SIG-M5 treated with dmso at 0.1 percent for 504 hours (cell line): ENCODE measurements around the gene CBLB.
"Not testable (repeated sequence)": the region's sequence is repeated elsewhere in the genome, so short reads cannot be mapped to it uniquely, and the experiment has no call there.

Source experiments
- DNase-seq: peaks from one replicate; lab custom pipeline; 2025; ENCODE audit not compliant: unreplicated experiment; lab: John Stamatoyannopoulos, UW

The CBLB gene

DNA sequence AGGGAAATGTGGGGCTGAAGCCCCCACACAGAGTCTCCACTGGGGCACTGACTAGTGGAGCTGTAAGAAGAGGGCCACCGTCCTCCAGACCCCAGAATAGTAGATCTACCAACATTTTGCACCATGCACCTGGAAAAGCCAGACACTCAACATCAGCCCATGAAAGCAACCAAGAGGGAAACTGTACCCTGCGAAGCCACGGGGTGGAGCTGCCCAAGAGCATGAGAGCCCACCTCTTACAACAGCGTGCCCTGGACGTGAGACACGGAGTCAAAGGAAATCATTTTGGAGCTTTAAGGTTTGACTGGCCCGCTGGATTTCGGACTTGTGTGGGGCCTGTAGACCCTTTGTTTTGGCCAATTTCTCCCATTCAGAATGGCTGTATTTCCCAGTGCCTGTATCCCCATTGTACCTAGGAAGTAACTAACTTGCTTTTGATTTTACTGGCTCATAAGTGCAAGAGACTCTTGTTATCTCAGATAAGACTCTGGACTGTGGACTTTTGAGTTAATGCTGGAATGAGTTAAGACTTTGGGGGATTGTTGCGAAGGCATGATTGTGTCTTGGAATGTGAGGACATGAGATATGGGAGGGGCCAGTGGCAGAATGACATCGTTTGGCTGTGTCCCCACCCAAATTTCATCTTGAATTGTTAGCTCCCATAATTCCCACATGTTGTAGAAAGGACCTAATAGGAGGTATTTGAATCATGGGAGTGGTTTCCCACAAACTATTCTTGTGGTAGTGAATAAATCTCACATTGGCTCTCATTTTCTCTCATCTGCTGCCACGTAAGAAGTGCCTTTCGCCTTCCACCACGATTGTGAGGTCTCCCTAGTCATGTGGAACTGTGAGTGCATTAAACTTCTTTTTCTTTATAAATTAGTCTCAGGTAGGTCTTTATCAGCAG lies 105.8 kb downstream of the CBLB start:
- no peak for DNase-seq

DNA sequence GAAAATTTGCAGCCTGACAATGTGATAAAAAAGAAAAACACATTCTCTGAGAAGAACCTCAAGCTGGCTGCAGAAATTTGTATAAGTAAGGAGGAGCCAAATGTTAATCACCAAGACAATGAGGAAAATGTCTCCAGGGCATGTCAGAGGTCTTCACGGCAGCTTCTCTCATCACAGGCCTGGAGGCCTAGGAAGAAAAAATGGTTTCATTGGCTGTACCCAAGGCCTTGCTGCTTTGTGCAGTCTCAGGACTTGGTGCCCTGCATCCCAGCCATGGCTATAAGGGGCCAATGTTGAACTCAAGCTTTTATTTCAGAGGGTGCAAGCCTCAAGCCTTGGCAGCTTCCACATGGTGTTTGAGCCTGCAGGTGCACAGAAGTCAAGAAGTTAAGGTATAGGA lies 106.6 kb downstream of the CBLB start:
- not testable (repeated sequence) for DNase-seq

GRCh38 chr3:105759442-105760078 lies 109.3 kb downstream of the CBLB start:
- no peak for DNase-seq

DNA sequence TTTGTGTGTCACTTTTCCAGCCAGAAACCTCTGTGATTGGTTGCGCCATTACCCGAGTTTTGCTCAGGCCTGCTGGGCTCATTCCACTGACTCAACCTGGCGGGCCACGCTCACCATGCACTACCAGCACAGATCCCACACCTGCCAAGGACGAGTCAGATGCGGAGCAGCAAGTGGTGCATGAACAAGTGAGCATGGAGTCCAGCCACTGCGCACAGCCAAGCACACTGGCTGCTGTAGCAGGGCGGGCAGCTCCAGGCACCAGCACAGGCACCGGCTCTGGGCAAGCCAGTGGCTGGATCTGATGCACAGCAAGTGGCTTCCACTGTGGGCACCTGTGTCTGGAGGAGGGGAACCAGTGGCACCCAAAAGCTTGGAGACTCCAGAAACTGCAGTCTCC lies 110.4 kb downstream of the CBLB start:
- no peak for DNase-seq

GRCh38 chr3:105755121-105755886 lies 113.5 kb downstream of the CBLB start:
- DNase-seq = no peak

DNA sequence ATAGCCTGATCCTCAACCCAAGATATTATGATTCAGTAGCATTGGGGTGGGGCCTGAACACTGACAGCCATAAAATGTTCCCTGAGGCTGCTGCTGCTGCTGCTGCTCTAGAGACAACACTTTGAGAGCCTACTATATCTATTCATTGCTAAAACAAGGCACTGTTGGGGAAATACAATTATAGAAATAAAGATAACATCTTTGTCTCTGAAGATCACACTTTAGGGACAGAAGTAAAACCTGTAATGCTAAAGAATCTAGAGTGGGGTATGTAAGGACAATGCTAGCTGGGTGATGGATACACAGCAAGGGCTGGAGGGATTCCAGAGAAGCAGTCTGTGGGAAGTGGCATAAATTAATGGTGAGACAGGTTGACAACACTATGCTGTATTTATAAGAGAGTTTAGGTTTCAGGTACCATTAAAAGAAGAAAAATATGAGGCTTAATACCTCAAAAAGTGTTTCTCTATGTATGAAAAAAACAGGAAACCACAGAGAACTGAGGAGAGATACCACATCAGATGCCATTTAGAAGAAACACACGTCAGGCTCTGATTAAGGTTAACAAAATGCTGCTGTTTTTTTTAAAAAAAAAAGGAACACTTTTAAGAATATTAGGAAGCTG lies 115.9 kb downstream of the CBLB start:
- no peak for DNase-seq

DNA sequence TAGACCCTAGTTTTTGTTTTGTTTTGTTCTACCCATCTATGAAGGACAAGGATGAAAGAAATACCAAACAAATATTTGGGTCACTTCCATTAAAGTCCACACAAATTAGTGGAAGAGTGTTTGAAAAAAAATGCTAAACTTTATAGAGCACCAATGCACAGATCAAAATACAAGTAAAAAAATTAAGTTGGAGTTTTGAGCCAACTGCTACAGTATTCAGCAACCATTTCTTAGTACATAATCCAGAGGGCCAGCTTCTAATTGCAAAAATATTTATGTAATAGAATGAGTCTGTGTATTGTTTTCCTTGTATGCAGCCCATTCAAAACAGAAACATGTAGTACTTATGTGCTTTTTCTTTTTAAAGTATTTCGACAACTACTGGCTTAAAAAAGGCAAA lies 121.1 kb downstream of the CBLB start:
- DNase-seq = no peak

GRCh38 chr3:105747060-105747541 lies 121.7 kb downstream of the CBLB start:
- no peak for DNase-seq

- no peak for DNase-seq
Measured at GRCh38 chr3:105746231-105746996, 122.4 kb downstream of the CBLB start.

DNA sequence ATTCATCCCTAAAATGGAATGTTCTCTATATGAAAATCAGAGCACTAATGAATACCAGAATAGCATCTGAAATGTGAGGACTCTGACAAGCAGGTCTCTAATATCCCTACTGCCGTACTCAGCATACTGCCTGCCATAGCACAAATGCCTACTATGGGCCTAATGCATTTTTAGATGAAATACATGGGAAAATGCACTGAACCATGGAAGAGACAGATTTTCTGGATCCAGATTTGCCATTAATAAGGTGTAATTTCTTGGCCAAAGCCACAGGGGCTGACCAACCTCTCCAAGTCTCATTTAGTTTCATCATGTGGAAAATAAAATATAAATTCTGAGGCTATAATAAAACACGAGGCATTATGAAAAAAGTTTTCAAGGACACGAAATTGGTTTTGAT lies 123.8 kb downstream of the CBLB start:
- no peak for DNase-seq

DNA sequence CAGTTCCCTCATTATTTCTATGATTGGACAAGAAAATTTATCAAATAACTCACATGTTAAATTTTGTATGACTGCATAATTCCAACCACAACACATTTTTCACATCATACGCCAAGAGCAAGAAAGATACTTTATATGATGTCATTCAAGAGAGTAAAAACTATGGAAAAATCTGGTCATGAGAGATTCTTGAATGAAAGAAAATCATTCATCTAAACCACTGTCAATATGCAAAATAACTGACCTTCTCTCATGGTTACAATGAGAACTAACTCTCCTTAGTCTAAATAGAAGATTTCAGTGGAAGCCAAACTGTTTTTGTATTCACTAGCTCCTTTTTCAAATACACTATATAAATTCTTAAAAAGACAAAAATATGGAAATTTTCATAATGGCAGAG lies 124.6 kb downstream of the CBLB start:
- no peak for DNase-seq

- DNase-seq = no peak
Measured at GRCh38 chr3:105733356-105733755, 135.5 kb downstream of the CBLB start.

GRCh38 chr3:105731686-105732085 lies 137.1 kb downstream of the CBLB start:
- no peak for DNase-seq

- no peak for DNase-seq
Measured at GRCh38 chr3:105730801-105731354, 137.9 kb downstream of the CBLB start.

GRCh38 chr3:105729667-105730066 lies 139.1 kb downstream of the CBLB start:
- DNase-seq = no peak

DNA sequence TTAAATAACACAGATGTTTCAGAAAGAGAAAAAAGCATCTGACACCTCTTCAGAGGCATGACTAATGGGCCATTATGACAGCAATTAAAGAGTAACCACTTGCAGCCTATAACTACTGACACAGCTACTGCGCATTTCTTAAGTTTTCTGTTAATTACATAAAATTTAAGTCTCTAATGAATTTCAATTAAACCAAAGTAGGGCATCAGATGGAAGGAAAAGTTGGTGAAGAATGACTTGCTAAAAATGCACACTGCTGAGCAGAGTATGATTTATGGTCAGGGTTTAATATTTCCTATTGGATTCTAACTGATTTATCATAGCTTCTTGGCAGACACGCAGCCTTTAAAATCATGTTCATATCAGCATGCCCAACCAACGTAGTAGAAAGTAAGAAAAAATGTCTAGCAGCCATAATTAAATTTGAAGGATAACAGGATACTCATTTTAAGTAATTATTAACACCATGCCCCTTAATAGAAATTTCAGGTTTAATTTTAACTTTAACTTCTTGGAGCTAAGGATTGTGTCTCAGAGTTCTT lies 140.0 kb downstream of the CBLB start:
- no peak for DNase-seq

- not testable (repeated sequence) for DNase-seq
Measured at GRCh38 chr3:105727036-105727435, 141.8 kb downstream of the CBLB start.

GRCh38 chr3:105722943-105723556 lies 145.8 kb downstream of the CBLB start:
- peak; percentile 86 for DNase-seq

GRCh38 chr3:105719791-105720190 lies 149.0 kb downstream of the CBLB start:
- no peak for DNase-seq
